Chondrocyte (in vitro differentiated cells): ENCODE results near the gene LSP1. TPM values are rescaled to one million over a fixed set of nuclear protein-coding genes. Genes with fewer than 3 reads are reported as not detected.

Experiments
- DNase-seq: peaks from one replicate; pipeline ENCODE4 v3.0.0; 2021; ENCODE audit warnings: mixed read lengths, low spot score
- H3K27ac Mint-ChIP-seq: one replicate; pipeline ENCODE4 v1.8.0; 2021; ENCODE audit warnings: mild to moderate bottlenecking, moderate library complexity, mixed read lengths; ENCODE audit not compliant: unreplicated experiment
- H3K27me3 Mint-ChIP-seq: 2 replicates; pipeline ENCODE4 v1.8.0; 2021; ENCODE audit warnings: low read depth, mixed read lengths
- H3K36me3 Mint-ChIP-seq: 2 replicates; pipeline ENCODE4 v1.8.0; 2021; ENCODE audit warnings: low read depth, mixed read lengths
- H3K4me1 Mint-ChIP-seq: 2 replicates; pipeline ENCODE4 v1.8.0; 2021; ENCODE audit warnings: low read depth, mild to moderate bottlenecking, mixed read lengths
- H3K4me3 Mint-ChIP-seq: one replicate; pipeline ENCODE4 v1.8.0; 2021; ENCODE audit warnings: mild to moderate bottlenecking, moderate library complexity, mixed read lengths; ENCODE audit not compliant: unreplicated experiment
- H3K9me3 Mint-ChIP-seq: 2 replicates; pipeline ENCODE4 v1.8.0; 2021; ENCODE audit warnings: low read depth, mixed read lengths
- total RNA-seq: library from RNA; stranded (reverse); gene quantifications from 3 replicates; pipeline ENCODE4 v1.2.1, GENCODE V29; 2021
- TF ChIP-seq, protein P1 (sequence below): fragments of 200-600 bp; sonication (generic); IDR thresholded peaks from 2 replicates; pipeline ENCODE4 v1.5.0; 2021; ENCODE audit warnings: antibody characterized with exemption, mild to moderate bottlenecking, moderate library complexity

Gene LSP1
- total RNA-seq, 1 donor from 2014 or later: 7.4 TPM

DNA sequence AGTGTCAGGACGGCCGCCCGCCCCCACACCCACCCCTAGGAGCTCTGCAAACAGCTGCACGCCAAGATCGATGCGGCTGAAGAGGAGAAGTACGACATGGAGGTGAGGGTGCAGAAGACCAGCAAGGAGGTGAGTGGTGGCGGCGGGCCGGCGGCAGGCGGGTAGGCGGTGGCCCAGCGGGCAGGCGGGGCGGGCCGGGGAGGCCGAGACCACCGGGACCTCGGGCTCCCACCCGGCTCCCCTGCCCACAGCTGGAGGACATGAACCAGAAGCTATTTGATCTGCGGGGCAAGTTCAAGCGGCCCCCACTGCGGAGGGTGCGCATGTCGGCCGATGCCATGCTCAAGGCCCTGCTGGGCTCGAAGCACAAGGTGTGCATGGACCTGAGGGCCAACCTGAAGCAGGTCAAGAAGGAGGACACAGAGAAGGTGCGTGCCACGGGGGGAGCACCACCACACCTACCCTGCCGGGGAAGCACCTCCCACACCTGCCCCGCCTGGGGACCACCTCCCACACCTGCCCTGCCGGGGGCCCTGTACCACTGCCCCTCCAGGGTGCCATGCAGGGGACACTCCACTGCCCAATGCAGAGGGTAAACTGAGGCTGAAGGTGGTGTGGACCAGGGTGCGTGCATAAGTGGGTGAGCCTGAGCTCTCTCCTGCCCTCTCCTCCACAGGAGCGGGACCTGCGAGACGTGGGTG lies 12.0 kb upstream of the LSP1 start:
- peaks cover 9% of the 10 kb centered on the region for H3K4me1 Mint-ChIP-seq
- H3K27me3 Mint-ChIP-seq: no peaks in the 10 kb centered on the region
- no peak overlapping the region for H3K27ac Mint-ChIP-seq
- no peak for DNase-seq
- TF ChIP-seq, protein P1, sequence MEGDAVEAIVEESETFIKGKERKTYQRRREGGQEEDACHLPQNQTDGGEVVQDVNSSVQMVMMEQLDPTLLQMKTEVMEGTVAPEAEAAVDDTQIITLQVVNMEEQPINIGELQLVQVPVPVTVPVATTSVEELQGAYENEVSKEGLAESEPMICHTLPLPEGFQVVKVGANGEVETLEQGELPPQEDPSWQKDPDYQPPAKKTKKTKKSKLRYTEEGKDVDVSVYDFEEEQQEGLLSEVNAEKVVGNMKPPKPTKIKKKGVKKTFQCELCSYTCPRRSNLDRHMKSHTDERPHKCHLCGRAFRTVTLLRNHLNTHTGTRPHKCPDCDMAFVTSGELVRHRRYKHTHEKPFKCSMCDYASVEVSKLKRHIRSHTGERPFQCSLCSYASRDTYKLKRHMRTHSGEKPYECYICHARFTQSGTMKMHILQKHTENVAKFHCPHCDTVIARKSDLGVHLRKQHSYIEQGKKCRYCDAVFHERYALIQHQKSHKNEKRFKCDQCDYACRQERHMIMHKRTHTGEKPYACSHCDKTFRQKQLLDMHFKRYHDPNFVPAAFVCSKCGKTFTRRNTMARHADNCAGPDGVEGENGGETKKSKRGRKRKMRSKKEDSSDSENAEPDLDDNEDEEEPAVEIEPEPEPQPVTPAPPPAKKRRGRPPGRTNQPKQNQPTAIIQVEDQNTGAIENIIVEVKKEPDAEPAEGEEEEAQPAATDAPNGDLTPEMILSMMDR: no peak
- no peaks in the 10 kb centered on the region for H3K9me3 Mint-ChIP-seq
- no peaks in the 10 kb centered on the region for H3K36me3 Mint-ChIP-seq
- no peak overlapping the region for H3K4me3 Mint-ChIP-seq

DNA sequence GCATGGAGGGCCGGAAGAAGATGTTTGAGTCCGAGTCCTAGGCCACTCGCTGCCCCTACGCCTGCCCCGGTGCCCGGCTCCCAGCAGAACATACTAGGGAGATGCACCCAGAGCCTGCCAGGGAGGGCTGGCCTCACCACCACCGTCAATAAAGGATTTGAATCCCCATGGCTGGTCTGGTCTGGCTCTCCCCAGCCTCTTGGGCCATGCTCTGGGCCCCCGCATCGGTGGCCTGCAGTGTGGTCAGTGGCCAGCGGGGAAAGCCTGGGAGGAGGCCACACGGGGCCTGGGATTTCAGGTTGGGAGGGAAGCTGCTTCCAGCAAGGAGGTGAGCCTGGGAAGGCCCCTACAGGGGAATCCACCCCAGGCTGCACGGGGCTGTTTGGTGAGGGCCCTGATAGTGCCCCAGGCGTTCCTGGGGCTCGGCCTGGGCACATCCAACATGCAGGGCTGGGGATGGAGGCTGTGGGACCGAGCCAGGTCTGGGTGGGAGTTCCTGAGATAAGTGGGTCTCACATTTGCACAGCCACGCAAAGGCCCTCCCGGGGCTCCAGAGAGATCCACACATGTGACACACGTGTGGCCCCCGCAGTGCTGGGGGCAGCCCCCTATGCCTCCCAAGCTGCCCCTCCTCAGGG lies 11.3 kb upstream of the LSP1 start:
- Mint-ChIP-seq H3K36me3 (no peaks in the 10 kb centered on the region), H3K4me3 (no peak overlapping the region), H3K27me3 (no peaks in the 10 kb centered on the region), H3K4me1 (peaks cover 9% of the 10 kb centered on the region), H3K27ac (no peak overlapping the region), H3K9me3 (no peaks in the 10 kb centered on the region)
- no peak for DNase-seq
- TF ChIP-seq, protein P1: no peak

DNA sequence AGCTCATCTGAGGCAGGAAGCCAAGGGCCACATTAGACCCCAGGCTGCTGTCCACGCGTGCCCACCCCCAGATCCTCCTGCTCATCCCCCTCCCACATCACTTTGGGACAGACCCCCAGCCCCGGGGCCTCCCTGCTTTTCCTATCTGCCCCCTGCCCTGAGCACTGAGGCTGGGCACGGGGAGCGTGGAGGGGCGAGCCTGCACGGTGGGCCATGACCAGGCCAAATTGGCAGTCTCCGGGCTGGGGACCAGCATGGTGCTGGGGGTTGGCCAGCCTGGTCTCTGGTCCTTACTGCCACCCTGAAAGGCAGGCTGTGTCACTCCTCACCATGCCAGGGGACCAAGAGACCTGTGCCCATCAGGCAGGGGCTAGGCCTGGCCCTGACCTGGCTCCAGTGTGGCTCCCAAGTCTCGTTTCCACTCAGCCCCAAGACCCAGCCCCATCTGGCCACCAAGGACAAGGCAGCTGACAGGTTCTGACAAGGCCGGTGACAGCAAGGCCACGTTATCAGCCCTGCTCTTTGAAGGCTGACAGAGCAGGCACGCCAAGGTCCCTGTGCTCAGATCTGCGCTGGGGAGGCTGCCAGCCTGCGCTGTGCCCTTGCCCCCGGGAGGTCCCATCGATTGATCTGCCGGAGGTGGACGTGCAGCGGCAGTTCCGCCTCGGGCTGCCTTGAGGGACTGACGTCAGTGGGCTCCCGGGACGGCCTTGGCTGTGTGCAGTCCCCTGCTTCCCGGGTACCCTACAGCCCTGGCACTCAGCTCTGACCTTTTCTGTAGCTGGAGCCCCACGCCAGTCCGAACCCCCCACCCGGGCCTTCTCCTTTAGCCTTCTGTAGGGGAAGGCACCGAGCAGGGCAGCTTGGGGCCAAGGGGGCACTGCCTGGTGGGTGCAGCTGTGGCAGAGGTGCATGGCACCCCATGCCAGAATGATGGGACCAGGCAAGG lies 10.5 kb upstream of the LSP1 start:
- Mint-ChIP-seq H3K9me3 (no peaks in the 10 kb centered on the region), H3K36me3 (no peaks in the 10 kb centered on the region), H3K27ac (no peak overlapping the region), H3K4me1 (peaks cover 9% of the 10 kb centered on the region), H3K27me3 (no peaks in the 10 kb centered on the region), H3K4me3 (no peak overlapping the region)
- no peak for DNase-seq
- TF ChIP-seq, protein P1: no peak

DNA sequence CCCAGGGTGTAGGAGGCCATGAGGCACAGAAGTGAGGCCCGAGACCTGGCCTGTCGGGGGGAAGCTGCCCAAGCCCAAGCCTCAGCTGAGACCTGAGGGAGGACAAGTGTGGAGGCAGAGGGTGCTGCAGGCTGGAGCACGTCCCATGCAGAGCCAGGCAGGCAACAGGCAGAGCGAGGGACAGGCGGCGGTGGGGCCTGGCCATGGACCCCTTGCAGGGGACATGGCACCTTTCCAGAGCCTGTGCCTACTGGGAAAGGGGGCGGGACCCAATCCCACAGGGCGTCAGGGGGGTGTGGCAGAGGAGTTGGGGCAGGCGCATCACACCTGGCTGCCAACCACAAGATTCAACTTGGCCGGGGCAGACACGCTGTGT lies 9.8 kb upstream of the LSP1 start:
- Mint-ChIP-seq H3K9me3 (no peaks in the 10 kb centered on the region), H3K4me3 (no peak overlapping the region), H3K27ac (no peak overlapping the region), H3K27me3 (no peaks in the 10 kb centered on the region), H3K36me3 (no peaks in the 10 kb centered on the region), H3K4me1 (peaks cover 13% of the 10 kb centered on the region)
- DNase-seq: no peak
- TF ChIP-seq, protein P1: no peak

DNA sequence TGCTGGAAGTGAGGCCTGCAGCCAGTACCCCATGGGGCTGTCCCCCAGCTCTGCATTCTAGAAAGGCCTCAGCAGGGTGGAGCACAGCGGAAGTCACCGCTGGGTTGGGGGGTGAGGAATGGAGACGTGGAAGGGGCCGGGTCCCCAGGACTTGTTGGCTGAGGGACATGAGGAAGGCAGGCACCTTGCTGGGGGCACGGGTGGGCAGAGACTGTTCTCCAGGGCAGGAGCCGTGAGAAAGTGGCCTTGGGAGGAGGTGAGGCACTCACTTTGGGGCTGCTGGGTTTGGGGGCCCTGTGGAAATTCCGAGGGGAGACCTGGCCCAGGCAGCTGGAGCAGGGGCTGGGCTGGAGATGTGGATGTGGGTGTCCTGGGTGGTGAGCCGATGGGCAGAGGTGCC lies 9.1 kb upstream of the LSP1 start:
- Mint-ChIP-seq H3K4me1 (peaks cover 13% of the 10 kb centered on the region), H3K27me3 (no peaks in the 10 kb centered on the region), H3K27ac (no peak overlapping the region), H3K9me3 (no peaks in the 10 kb centered on the region), H3K36me3 (no peaks in the 10 kb centered on the region), H3K4me3 (no peak overlapping the region)
- DNase-seq: no peak
- TF ChIP-seq, protein P1: no peak
